ENCODE data around the gene ZEB1.
"Not testable (repeated sequence)": the region's sequence is repeated elsewhere in the genome, so short reads cannot be mapped to it uniquely, and the experiment has no call there.

The ZEB1 gene

GRCh38 chr10:31522820-31523219 is 203.8 kb downstream of the ZEB1 start:
- Histone ChIP-seq H3K27ac (ENCODE audit: low read depth, low read length) (no peak overlapping the region), H2AFZ (ENCODE audit: low read length, unreplicated experiment) (no peak overlapping the region), H3K4me3 (ENCODE audit: low read depth, low read length) (no peak overlapping the region), H3K79me2 (ENCODE audit: control insufficient read depth, insufficient read depth, low read length, unreplicated experiment) (no peaks in the 10 kb centered on the region), H3K27me3 (ENCODE audit: insufficient read depth, low read length) (no peaks in the 10 kb centered on the region), H3K4me1 (ENCODE audit: control insufficient read depth, insufficient read depth, low read length, unreplicated experiment) (peaks cover 10% of the 10 kb centered on the region), H3K36me3 (ENCODE audit: insufficient read depth, low read length) (peaks cover 40% of the 10 kb centered on the region)

- H3K36me3 ChIP-seq (ENCODE audit: insufficient read depth, low read length) = peaks cover 40% of the 10 kb centered on the region
Measured at GRCh38 chr10:31524460-31524859, 205.4 kb downstream of the ZEB1 start.

GRCh38 chr10:31526178-31526577 is 207.2 kb downstream of the ZEB1 start:
- no peaks in the 10 kb centered on the region for H3K79me2 ChIP-seq (ENCODE audit: control insufficient read depth, insufficient read depth, low read length, unreplicated experiment)
- no peak overlapping the region for H2AFZ ChIP-seq (ENCODE audit: low read length, unreplicated experiment)
- H3K27me3 ChIP-seq (ENCODE audit: insufficient read depth, low read length) = no peaks in the 10 kb centered on the region
- H3K4me1 ChIP-seq (ENCODE audit: control insufficient read depth, insufficient read depth, low read length, unreplicated experiment) = peaks cover 15% of the 10 kb centered on the region
- peaks cover 27% of the 10 kb centered on the region for H3K36me3 ChIP-seq (ENCODE audit: insufficient read depth, low read length)
- H3K27ac ChIP-seq (ENCODE audit: low read depth, low read length) = no peak overlapping the region
- no peak overlapping the region for H3K4me3 ChIP-seq (ENCODE audit: low read depth, low read length)

More at GRCh38 chr10:31524460-31524859, 205.4 kb downstream of the ZEB1 start:
- Histone ChIP-seq H3K4me3 (ENCODE audit: low read depth, low read length) (no peak overlapping the region), H3K79me2 (ENCODE audit: control insufficient read depth, insufficient read depth, low read length, unreplicated experiment) (no peaks in the 10 kb centered on the region), H3K27ac (ENCODE audit: low read depth, low read length) (no peak overlapping the region), H3K4me1 (ENCODE audit: control insufficient read depth, insufficient read depth, low read length, unreplicated experiment) (peaks cover 15% of the 10 kb centered on the region), H2AFZ (ENCODE audit: low read length, unreplicated experiment) (no peak overlapping the region), H3K27me3 (ENCODE audit: insufficient read depth, low read length) (no peaks in the 10 kb centered on the region)

GRCh38 chr10:31526681-31527080 is 207.7 kb downstream of the ZEB1 start:
- peaks cover 22% of the 10 kb centered on the region for H3K36me3 ChIP-seq (ENCODE audit: insufficient read depth, low read length)
- H3K4me1 ChIP-seq (ENCODE audit: control insufficient read depth, insufficient read depth, low read length, unreplicated experiment) = peaks cover 15% of the 10 kb centered on the region
- H3K27me3 ChIP-seq (ENCODE audit: insufficient read depth, low read length) = no peaks in the 10 kb centered on the region
- H3K4me3 ChIP-seq (ENCODE audit: low read depth, low read length) = no peak overlapping the region
- H3K79me2 ChIP-seq (ENCODE audit: control insufficient read depth, insufficient read depth, low read length, unreplicated experiment) = no peaks in the 10 kb centered on the region
- H3K27ac ChIP-seq (ENCODE audit: low read depth, low read length) = no peak overlapping the region
- H2AFZ ChIP-seq (ENCODE audit: low read length, unreplicated experiment) = no peak overlapping the region

- Histone ChIP-seq H3K79me2 (ENCODE audit: control insufficient read depth, insufficient read depth, low read length, unreplicated experiment) (no peaks in the 10 kb centered on the region), H3K36me3 (ENCODE audit: insufficient read depth, low read length) (peaks cover 19% of the 10 kb centered on the region), H3K27me3 (ENCODE audit: insufficient read depth, low read length) (no peaks in the 10 kb centered on the region), H3K4me1 (ENCODE audit: control insufficient read depth, insufficient read depth, low read length, unreplicated experiment) (peaks cover 15% of the 10 kb centered on the region), H2AFZ (ENCODE audit: low read length, unreplicated experiment) (no peak overlapping the region), H3K27ac (ENCODE audit: low read depth, low read length) (no peak overlapping the region), H3K4me3 (ENCODE audit: low read depth, low read length) (no peak overlapping the region)
Measured at GRCh38 chr10:31528831-31529230, 209.8 kb downstream of the ZEB1 start.

- Histone ChIP-seq H3K4me1 (ENCODE audit: control insufficient read depth, insufficient read depth, low read length, unreplicated experiment) (no peaks in the 10 kb centered on the region), H3K4me3 (ENCODE audit: low read depth, low read length) (no peak overlapping the region), H3K36me3 (ENCODE audit: insufficient read depth, low read length) (no peaks in the 10 kb centered on the region), H3K79me2 (ENCODE audit: control insufficient read depth, insufficient read depth, low read length, unreplicated experiment) (no peaks in the 10 kb centered on the region), H3K27ac (ENCODE audit: low read depth, low read length) (no peak overlapping the region), H3K27me3 (ENCODE audit: insufficient read depth, low read length) (no peaks in the 10 kb centered on the region), H2AFZ (ENCODE audit: low read length, unreplicated experiment) (no peak overlapping the region)
Measured at GRCh38 chr10:31536302-31536701, 217.3 kb downstream of the ZEB1 start.

- no peaks in the 10 kb centered on the region for H3K36me3 ChIP-seq (ENCODE audit: insufficient read depth, low read length)
Measured at GRCh38 chr10:31549896-31550295, 230.9 kb downstream of the ZEB1 start.

GRCh38 chr10:31554556-31554955 is 235.5 kb downstream of the ZEB1 start:
- Histone ChIP-seq H2AFZ (ENCODE audit: low read length, unreplicated experiment) (no peak overlapping the region), H3K4me3 (ENCODE audit: low read depth, low read length) (no peak overlapping the region), H3K36me3 (ENCODE audit: insufficient read depth, low read length) (no peaks in the 10 kb centered on the region), H3K4me1 (ENCODE audit: control insufficient read depth, insufficient read depth, low read length, unreplicated experiment) (peaks cover 3% of the 10 kb centered on the region), H3K27ac (ENCODE audit: low read depth, low read length) (no peak overlapping the region), H3K27me3 (ENCODE audit: insufficient read depth, low read length) (0 out of 2 replicates have a peak, but pooled peaks cover 3% of the 10 kb centered on the region), H3K79me2 (ENCODE audit: control insufficient read depth, insufficient read depth, low read length, unreplicated experiment) (no peaks in the 10 kb centered on the region)

More at GRCh38 chr10:31549896-31550295, 230.9 kb downstream of the ZEB1 start:
- Histone ChIP-seq H3K4me1 (ENCODE audit: control insufficient read depth, insufficient read depth, low read length, unreplicated experiment) (peaks cover 4% of the 10 kb centered on the region), H3K27me3 (ENCODE audit: insufficient read depth, low read length) (no peaks in the 10 kb centered on the region), H3K27ac (ENCODE audit: low read depth, low read length) (no peak overlapping the region), H2AFZ (ENCODE audit: low read length, unreplicated experiment) (no peak overlapping the region), H3K4me3 (ENCODE audit: low read depth, low read length) (no peak overlapping the region), H3K79me2 (ENCODE audit: control insufficient read depth, insufficient read depth, low read length, unreplicated experiment) (no peaks in the 10 kb centered on the region)

- Histone ChIP-seq H3K79me2 (ENCODE audit: control insufficient read depth, insufficient read depth, low read length, unreplicated experiment) (no peaks in the 10 kb centered on the region), H3K27ac (ENCODE audit: low read depth, low read length) (no peak overlapping the region), H2AFZ (ENCODE audit: low read length, unreplicated experiment) (no peak overlapping the region), H3K27me3 (ENCODE audit: insufficient read depth, low read length) (peaks cover 10% of the 10 kb centered on the region; the same call in 1 of the 2 replicates), H3K36me3 (ENCODE audit: insufficient read depth, low read length) (no peaks in the 10 kb centered on the region), H3K4me3 (ENCODE audit: low read depth, low read length) (no peak overlapping the region), H3K4me1 (ENCODE audit: control insufficient read depth, insufficient read depth, low read length, unreplicated experiment) (no peaks in the 10 kb centered on the region)
Measured at GRCh38 chr10:31557854-31558253, 238.8 kb downstream of the ZEB1 start.

- H2AFZ ChIP-seq (ENCODE audit: low read length, unreplicated experiment); H3K27ac ChIP-seq (ENCODE audit: low read depth, low read length); H3K36me3 ChIP-seq (ENCODE audit: insufficient read depth, low read length); H3K4me1 ChIP-seq (ENCODE audit: control insufficient read depth, insufficient read depth, low read length, unreplicated experiment); H3K27me3 ChIP-seq (ENCODE audit: insufficient read depth, low read length); H3K79me2 ChIP-seq (ENCODE audit: control insufficient read depth, insufficient read depth, low read length, unreplicated experiment); H3K4me3 ChIP-seq (ENCODE audit: low read depth, low read length): not testable (repeated sequence)
Measured at GRCh38 chr10:31568252-31568861, 249.3 kb downstream of the ZEB1 start.

- Histone ChIP-seq H3K4me3 (ENCODE audit: low read depth, low read length) (no peak overlapping the region), H3K36me3 (ENCODE audit: insufficient read depth, low read length) (no peaks in the 10 kb centered on the region), H3K27ac (ENCODE audit: low read depth, low read length) (no peak overlapping the region), H2AFZ (ENCODE audit: low read length, unreplicated experiment) (no peak overlapping the region), H3K4me1 (ENCODE audit: control insufficient read depth, insufficient read depth, low read length, unreplicated experiment) (no peaks in the 10 kb centered on the region), H3K27me3 (ENCODE audit: insufficient read depth, low read length) (peaks cover 7% of the 10 kb centered on the region; the same call in 1 of the 2 replicates), H3K79me2 (ENCODE audit: control insufficient read depth, insufficient read depth, low read length, unreplicated experiment) (no peaks in the 10 kb centered on the region)
Measured at GRCh38 chr10:31574577-31574976, 255.6 kb downstream of the ZEB1 start.
